ENCODE results near the gene SLC39A5. TPM values are rescaled to one million over a fixed set of nuclear protein-coding genes. Genes with fewer than 3 reads are reported as not detected.

The SLC39A5 gene
- total RNA-seq, 1 donor from 2014 or later = 0.61 TPM

DNA sequence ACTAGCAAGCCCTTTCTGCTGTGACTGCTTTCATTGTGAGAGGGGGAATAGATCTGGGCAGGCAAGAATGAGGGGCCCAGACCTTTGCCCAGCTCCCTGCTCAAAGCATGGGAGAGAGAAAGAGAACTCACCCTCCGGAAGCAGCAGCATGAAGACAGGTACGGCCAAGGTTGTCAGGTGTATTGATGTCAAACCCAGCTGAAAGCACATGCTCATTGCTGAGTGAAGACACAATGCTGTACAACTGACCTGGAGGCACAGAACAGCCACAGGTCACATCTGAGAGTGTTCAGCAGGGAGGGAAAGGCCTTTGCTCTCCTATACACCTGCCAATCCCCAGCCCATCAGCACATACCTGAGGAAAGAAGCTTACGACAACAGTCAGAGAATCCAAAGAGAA lies 22.8 kb downstream of the SLC39A5 start:
- Mint-ChIP-seq H3K36me3 (ENCODE audit: unreplicated experiment) (no peaks in the 10 kb centered on the region), H3K4me1 (ENCODE audit: low read depth, unreplicated experiment) (no peaks in the 10 kb centered on the region), H3K9me3 (ENCODE audit: unreplicated experiment) (peaks cover 3% of the 10 kb centered on the region), H3K27ac (ENCODE audit: unreplicated experiment) (no peak overlapping the region), H3K27me3 (ENCODE audit: unreplicated experiment) (peaks cover under 1% of the 10 kb centered on the region), H3K4me3 (ENCODE audit: unreplicated experiment) (no peak overlapping the region)
- TF ChIP-seq CTCF (IDR thresholded peaks at IDR 0.05; ENCODE audit: partially characterized antibody, unreplicated experiment) = no peak
- DNase-seq = no peak

GRCh38 chr12:56253091-56253490 lies 23.2 kb downstream of the SLC39A5 start:
- no peak overlapping the region for H3K4me3 Mint-ChIP-seq (ENCODE audit: unreplicated experiment)
- H3K9me3 Mint-ChIP-seq (ENCODE audit: unreplicated experiment) = peaks cover 3% of the 10 kb centered on the region
- no peaks in the 10 kb centered on the region for H3K27me3 Mint-ChIP-seq (ENCODE audit: unreplicated experiment)
- no peak for TF ChIP-seq CTCF (IDR thresholded peaks at IDR 0.05; ENCODE audit: partially characterized antibody, unreplicated experiment)
- no peaks in the 10 kb centered on the region for H3K4me1 Mint-ChIP-seq (ENCODE audit: low read depth, unreplicated experiment)
- no peaks in the 10 kb centered on the region for H3K36me3 Mint-ChIP-seq (ENCODE audit: unreplicated experiment)
- no peak for DNase-seq
- no peak overlapping the region for H3K27ac Mint-ChIP-seq (ENCODE audit: unreplicated experiment)

GRCh38 chr12:56255671-56256070 lies 25.8 kb downstream of the SLC39A5 start:
- DNase-seq = no peak
- Mint-ChIP-seq H3K9me3 (ENCODE audit: unreplicated experiment) (no peaks in the 10 kb centered on the region), H3K36me3 (ENCODE audit: unreplicated experiment) (no peaks in the 10 kb centered on the region), H3K27me3 (ENCODE audit: unreplicated experiment) (peaks cover 2% of the 10 kb centered on the region), H3K27ac (ENCODE audit: unreplicated experiment) (no peak overlapping the region), H3K4me1 (ENCODE audit: low read depth, unreplicated experiment) (peaks cover 5% of the 10 kb centered on the region), H3K4me3 (ENCODE audit: unreplicated experiment) (no peak overlapping the region)
- no peak for TF ChIP-seq CTCF (IDR thresholded peaks at IDR 0.05; ENCODE audit: partially characterized antibody, unreplicated experiment)

GRCh38 chr12:56256326-56256960 lies 26.6 kb downstream of the SLC39A5 start:
- no peaks in the 10 kb centered on the region for H3K36me3 Mint-ChIP-seq (ENCODE audit: unreplicated experiment)
- H3K4me3 Mint-ChIP-seq (ENCODE audit: unreplicated experiment) = peak overlapping the region; percentile 92
- H3K27ac Mint-ChIP-seq (ENCODE audit: unreplicated experiment) = peak overlapping the region; percentile 0
- H3K4me1 Mint-ChIP-seq (ENCODE audit: low read depth, unreplicated experiment) = peaks cover 5% of the 10 kb centered on the region
- TF ChIP-seq CTCF (IDR thresholded peaks at IDR 0.05; ENCODE audit: partially characterized antibody, unreplicated experiment) = no peak
- peak; percentile 50 for DNase-seq
- peaks cover under 1% of the 10 kb centered on the region for H3K9me3 Mint-ChIP-seq (ENCODE audit: unreplicated experiment)
- peaks cover 2% of the 10 kb centered on the region for H3K27me3 Mint-ChIP-seq (ENCODE audit: unreplicated experiment)

DNA sequence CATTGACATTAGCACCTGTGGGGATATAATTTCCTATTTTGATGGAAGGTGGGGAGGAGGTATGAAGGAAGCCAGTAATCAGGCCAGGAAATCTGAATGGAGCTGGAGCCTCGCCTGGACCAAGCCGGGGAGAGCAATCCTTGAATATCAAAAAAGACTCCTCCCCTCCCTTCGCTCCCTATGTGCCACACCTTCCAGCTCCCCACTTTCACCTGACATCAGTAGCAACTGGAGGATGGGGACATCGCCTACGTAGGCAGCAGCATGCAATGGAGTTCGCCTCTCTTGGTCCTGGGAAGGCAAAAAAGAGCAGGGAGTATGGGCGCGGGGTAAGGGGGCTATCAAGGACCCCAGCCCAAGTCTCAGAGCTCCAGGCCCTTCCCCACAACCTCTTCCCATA lies 27.2 kb downstream of the SLC39A5 start:
- H3K4me3 Mint-ChIP-seq (ENCODE audit: unreplicated experiment) = peak overlapping the region; percentile 92
- no peak overlapping the region for H3K27ac Mint-ChIP-seq (ENCODE audit: unreplicated experiment)
- no peak for TF ChIP-seq CTCF (IDR thresholded peaks at IDR 0.05; ENCODE audit: partially characterized antibody, unreplicated experiment)

More for the DNA sequence above, 27.2 kb downstream of the SLC39A5 start:
- peaks cover 5% of the 10 kb centered on the region for H3K4me1 Mint-ChIP-seq (ENCODE audit: low read depth, unreplicated experiment)
- H3K9me3 Mint-ChIP-seq (ENCODE audit: unreplicated experiment) = peaks cover 2% of the 10 kb centered on the region
- H3K27me3 Mint-ChIP-seq (ENCODE audit: unreplicated experiment) = peaks cover 2% of the 10 kb centered on the region
- DNase-seq = no peak
- H3K36me3 Mint-ChIP-seq (ENCODE audit: unreplicated experiment) = no peaks in the 10 kb centered on the region
